ENCODE data around the gene NCOA1.
"Not testable (repeated sequence)": the region's sequence is repeated elsewhere in the genome, so short reads cannot be mapped to it uniquely, and the experiment has no call there.

Gene NCOA1

GRCh38 chr2:24461685-24462084 lies 29.4 kb upstream of the NCOA1 start:
- Histone ChIP-seq H3K27ac (ENCODE audit: low read depth, low read length) (no peak overlapping the region), H3K9me3 (ENCODE audit: low read length) (no peaks in the 10 kb centered on the region), H3K27me3 (ENCODE audit: control insufficient read depth in 1 of 2, insufficient read depth in 2 of 2, low read length in 2 of 2) (no peaks in the 10 kb centered on the region)

GRCh38 chr2:24463271-24463670 lies 27.8 kb upstream of the NCOA1 start:
- H3K4me1 ChIP-seq (ENCODE audit: insufficient read depth, low read length), result no peaks in the 10 kb centered on the region

More at GRCh38 chr2:24461685-24462084, 29.4 kb upstream of the NCOA1 start:
- H3K9ac ChIP-seq (ENCODE audit: low read length), result no peak overlapping the region
- H3K4me1 ChIP-seq (ENCODE audit: insufficient read depth, low read length), result no peaks in the 10 kb centered on the region
- H3K4me3 ChIP-seq (ENCODE audit: low read depth in 1 of 2, low read length in 2 of 2), result no peak overlapping the region
- H3K36me3 ChIP-seq (ENCODE audit: insufficient read depth, low read length), result no peaks in the 10 kb centered on the region

GRCh38 chr2:24466871-24467870 lies 23.9 kb upstream of the NCOA1 start:
- H3K27ac ChIP-seq (ENCODE audit: low read depth, low read length), result no peak overlapping the region
- H3K27me3 ChIP-seq (ENCODE audit: control insufficient read depth in 1 of 2, insufficient read depth in 2 of 2, low read length in 2 of 2), result no peaks in the 10 kb centered on the region
- no peak overlapping the region for H3K9ac ChIP-seq (ENCODE audit: low read length)

More at GRCh38 chr2:24463271-24463670, 27.8 kb upstream of the NCOA1 start:
- Histone ChIP-seq H3K27me3 (ENCODE audit: control insufficient read depth in 1 of 2, insufficient read depth in 2 of 2, low read length in 2 of 2) (no peaks in the 10 kb centered on the region), H3K9me3 (ENCODE audit: low read length) (no peaks in the 10 kb centered on the region), H3K9ac (ENCODE audit: low read length) (no peak overlapping the region), H3K4me3 (ENCODE audit: low read depth in 1 of 2, low read length in 2 of 2) (no peak overlapping the region), H3K27ac (ENCODE audit: low read depth, low read length) (no peak overlapping the region), H3K36me3 (ENCODE audit: insufficient read depth, low read length) (no peaks in the 10 kb centered on the region)

GRCh38 chr2:24468453-24468852 lies 22.6 kb upstream of the NCOA1 start:
- not testable (repeated sequence) for H3K4me1 ChIP-seq (ENCODE audit: insufficient read depth, low read length); H3K9ac ChIP-seq (ENCODE audit: low read length); H3K9me3 ChIP-seq (ENCODE audit: low read length); H3K27me3 ChIP-seq (ENCODE audit: control insufficient read depth in 1 of 2, insufficient read depth in 2 of 2, low read length in 2 of 2); H3K27ac ChIP-seq (ENCODE audit: low read depth, low read length); H3K36me3 ChIP-seq (ENCODE audit: insufficient read depth, low read length); H3K4me3 ChIP-seq (ENCODE audit: low read depth in 1 of 2, low read length in 2 of 2)

More at GRCh38 chr2:24466871-24467870, 23.9 kb upstream of the NCOA1 start:
- Histone ChIP-seq H3K4me1 (ENCODE audit: insufficient read depth, low read length) (no peaks in the 10 kb centered on the region), H3K36me3 (ENCODE audit: insufficient read depth, low read length) (no peaks in the 10 kb centered on the region), H3K9me3 (ENCODE audit: low read length) (no peaks in the 10 kb centered on the region), H3K4me3 (ENCODE audit: low read depth in 1 of 2, low read length in 2 of 2) (no peak overlapping the region)

- H3K4me1 ChIP-seq (ENCODE audit: insufficient read depth, low read length), result no peaks in the 10 kb centered on the region
- H3K9me3 ChIP-seq (ENCODE audit: low read length), result no peaks in the 10 kb centered on the region
- H3K9ac ChIP-seq (ENCODE audit: low read length), result no peak overlapping the region
- H3K4me3 ChIP-seq (ENCODE audit: low read depth in 1 of 2, low read length in 2 of 2), result no peak overlapping the region
- H3K27me3 ChIP-seq (ENCODE audit: control insufficient read depth in 1 of 2, insufficient read depth in 2 of 2, low read length in 2 of 2), result no peaks in the 10 kb centered on the region
- no peak overlapping the region for H3K27ac ChIP-seq (ENCODE audit: low read depth, low read length)
- no peaks in the 10 kb centered on the region for H3K36me3 ChIP-seq (ENCODE audit: insufficient read depth, low read length)
Measured at GRCh38 chr2:24469148-24469650, 21.9 kb upstream of the NCOA1 start.

- Histone ChIP-seq H3K4me3 (ENCODE audit: low read depth in 1 of 2, low read length in 2 of 2) (no peak overlapping the region), H3K9ac (ENCODE audit: low read length) (no peak overlapping the region), H3K27me3 (ENCODE audit: control insufficient read depth in 1 of 2, insufficient read depth in 2 of 2, low read length in 2 of 2) (no peaks in the 10 kb centered on the region), H3K27ac (ENCODE audit: low read depth, low read length) (no peak overlapping the region), H3K4me1 (ENCODE audit: insufficient read depth, low read length) (no peaks in the 10 kb centered on the region), H3K36me3 (ENCODE audit: insufficient read depth, low read length) (no peaks in the 10 kb centered on the region), H3K9me3 (ENCODE audit: low read length) (no peaks in the 10 kb centered on the region)
Measured at GRCh38 chr2:24471662-24472061, 19.4 kb upstream of the NCOA1 start.

GRCh38 chr2:24472416-24472815 lies 18.6 kb upstream of the NCOA1 start:
- H3K4me3 ChIP-seq (ENCODE audit: low read depth in 1 of 2, low read length in 2 of 2), result no peak overlapping the region
- H3K27me3 ChIP-seq (ENCODE audit: control insufficient read depth in 1 of 2, insufficient read depth in 2 of 2, low read length in 2 of 2), result no peaks in the 10 kb centered on the region
- H3K4me1 ChIP-seq (ENCODE audit: insufficient read depth, low read length), result no peaks in the 10 kb centered on the region
- H3K36me3 ChIP-seq (ENCODE audit: insufficient read depth, low read length), result no peaks in the 10 kb centered on the region
- no peak overlapping the region for H3K9ac ChIP-seq (ENCODE audit: low read length)
- no peaks in the 10 kb centered on the region for H3K9me3 ChIP-seq (ENCODE audit: low read length)
- no peak overlapping the region for H3K27ac ChIP-seq (ENCODE audit: low read depth, low read length)

- Histone ChIP-seq H3K4me3 (ENCODE audit: low read depth in 1 of 2, low read length in 2 of 2) (no peak overlapping the region), H3K27me3 (ENCODE audit: control insufficient read depth in 1 of 2, insufficient read depth in 2 of 2, low read length in 2 of 2) (no peaks in the 10 kb centered on the region), H3K4me1 (ENCODE audit: insufficient read depth, low read length) (no peaks in the 10 kb centered on the region), H3K36me3 (ENCODE audit: insufficient read depth, low read length) (no peaks in the 10 kb centered on the region), H3K27ac (ENCODE audit: low read depth, low read length) (no peak overlapping the region), H3K9me3 (ENCODE audit: low read length) (no peaks in the 10 kb centered on the region), H3K9ac (ENCODE audit: low read length) (no peak overlapping the region)
Measured at GRCh38 chr2:24473626-24474025, 17.4 kb upstream of the NCOA1 start.

- Histone ChIP-seq H3K9ac (ENCODE audit: low read length) (no peak overlapping the region), H3K4me1 (ENCODE audit: insufficient read depth, low read length) (no peaks in the 10 kb centered on the region), H3K27ac (ENCODE audit: low read depth, low read length) (no peak overlapping the region), H3K9me3 (ENCODE audit: low read length) (no peaks in the 10 kb centered on the region), H3K27me3 (ENCODE audit: control insufficient read depth in 1 of 2, insufficient read depth in 2 of 2, low read length in 2 of 2) (no peaks in the 10 kb centered on the region), H3K4me3 (ENCODE audit: low read depth in 1 of 2, low read length in 2 of 2) (no peak overlapping the region), H3K36me3 (ENCODE audit: insufficient read depth, low read length) (no peaks in the 10 kb centered on the region)
Measured at GRCh38 chr2:24474053-24474452, 17.0 kb upstream of the NCOA1 start.

- Histone ChIP-seq H3K9ac (ENCODE audit: low read length) (no peak overlapping the region), H3K27ac (ENCODE audit: low read depth, low read length) (no peak overlapping the region), H3K9me3 (ENCODE audit: low read length) (no peaks in the 10 kb centered on the region), H3K4me1 (ENCODE audit: insufficient read depth, low read length) (no peaks in the 10 kb centered on the region), H3K27me3 (ENCODE audit: control insufficient read depth in 1 of 2, insufficient read depth in 2 of 2, low read length in 2 of 2) (no peaks in the 10 kb centered on the region), H3K36me3 (ENCODE audit: insufficient read depth, low read length) (no peaks in the 10 kb centered on the region), H3K4me3 (ENCODE audit: low read depth in 1 of 2, low read length in 2 of 2) (no peak overlapping the region)
Measured at GRCh38 chr2:24477229-24477628, 13.8 kb upstream of the NCOA1 start.

- no peaks in the 10 kb centered on the region for H3K27me3 ChIP-seq (ENCODE audit: control insufficient read depth in 1 of 2, insufficient read depth in 2 of 2, low read length in 2 of 2)
- no peaks in the 10 kb centered on the region for H3K9me3 ChIP-seq (ENCODE audit: low read length)
- no peak overlapping the region for H3K4me3 ChIP-seq (ENCODE audit: low read depth in 1 of 2, low read length in 2 of 2)
- H3K4me1 ChIP-seq (ENCODE audit: insufficient read depth, low read length), result no peaks in the 10 kb centered on the region
- no peak overlapping the region for H3K27ac ChIP-seq (ENCODE audit: low read depth, low read length)
- H3K36me3 ChIP-seq (ENCODE audit: insufficient read depth, low read length), result no peaks in the 10 kb centered on the region
- no peak overlapping the region for H3K9ac ChIP-seq (ENCODE audit: low read length)
Measured at GRCh38 chr2:24478243-24478642, 12.8 kb upstream of the NCOA1 start.

Data from muscle layer of colon (tissue), 2 donors.